ENCODE data around the gene GDF3.

Gene GDF3

DNA sequence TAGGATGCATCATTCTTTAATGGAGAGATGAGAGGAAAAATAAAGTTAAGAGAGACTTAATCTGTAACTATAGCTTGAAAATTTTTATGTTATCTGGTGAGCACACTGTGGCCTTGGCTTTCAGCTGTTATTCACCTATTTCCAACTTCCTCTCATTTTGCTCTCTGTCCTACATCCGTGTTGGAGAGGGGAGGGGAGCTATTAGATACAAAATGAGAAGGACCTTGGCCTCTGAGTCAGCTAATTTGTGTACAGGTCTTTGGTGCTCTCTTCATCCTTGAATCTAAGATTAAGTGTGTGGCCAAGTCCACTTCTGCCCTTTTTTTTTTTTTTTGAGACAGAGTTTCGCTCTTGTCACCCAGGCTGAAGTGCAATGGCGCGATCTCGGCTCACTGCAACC, 29.0 kb downstream of the GDF3 start:
- TF ChIP-seq, protein P1, sequence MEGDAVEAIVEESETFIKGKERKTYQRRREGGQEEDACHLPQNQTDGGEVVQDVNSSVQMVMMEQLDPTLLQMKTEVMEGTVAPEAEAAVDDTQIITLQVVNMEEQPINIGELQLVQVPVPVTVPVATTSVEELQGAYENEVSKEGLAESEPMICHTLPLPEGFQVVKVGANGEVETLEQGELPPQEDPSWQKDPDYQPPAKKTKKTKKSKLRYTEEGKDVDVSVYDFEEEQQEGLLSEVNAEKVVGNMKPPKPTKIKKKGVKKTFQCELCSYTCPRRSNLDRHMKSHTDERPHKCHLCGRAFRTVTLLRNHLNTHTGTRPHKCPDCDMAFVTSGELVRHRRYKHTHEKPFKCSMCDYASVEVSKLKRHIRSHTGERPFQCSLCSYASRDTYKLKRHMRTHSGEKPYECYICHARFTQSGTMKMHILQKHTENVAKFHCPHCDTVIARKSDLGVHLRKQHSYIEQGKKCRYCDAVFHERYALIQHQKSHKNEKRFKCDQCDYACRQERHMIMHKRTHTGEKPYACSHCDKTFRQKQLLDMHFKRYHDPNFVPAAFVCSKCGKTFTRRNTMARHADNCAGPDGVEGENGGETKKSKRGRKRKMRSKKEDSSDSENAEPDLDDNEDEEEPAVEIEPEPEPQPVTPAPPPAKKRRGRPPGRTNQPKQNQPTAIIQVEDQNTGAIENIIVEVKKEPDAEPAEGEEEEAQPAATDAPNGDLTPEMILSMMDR (IDR thresholded peaks at IDR 0.05): no peak
- TF ChIP-seq ZFX (IDR thresholded peaks at IDR 0.05; ENCODE audit: borderline replicate concordance): no peak
- H3K27ac ChIP-seq: no peak overlapping the region

- H3K27ac ChIP-seq: no peak overlapping the region
- TF ChIP-seq, protein P1 (IDR thresholded peaks at IDR 0.05): no peak
- no peak for TF ChIP-seq ZFX (IDR thresholded peaks at IDR 0.05; ENCODE audit: borderline replicate concordance)
These were observed 33.8 kb downstream of the GDF3 start for GRCh38 chr12:7661741-7662140.

DNA sequence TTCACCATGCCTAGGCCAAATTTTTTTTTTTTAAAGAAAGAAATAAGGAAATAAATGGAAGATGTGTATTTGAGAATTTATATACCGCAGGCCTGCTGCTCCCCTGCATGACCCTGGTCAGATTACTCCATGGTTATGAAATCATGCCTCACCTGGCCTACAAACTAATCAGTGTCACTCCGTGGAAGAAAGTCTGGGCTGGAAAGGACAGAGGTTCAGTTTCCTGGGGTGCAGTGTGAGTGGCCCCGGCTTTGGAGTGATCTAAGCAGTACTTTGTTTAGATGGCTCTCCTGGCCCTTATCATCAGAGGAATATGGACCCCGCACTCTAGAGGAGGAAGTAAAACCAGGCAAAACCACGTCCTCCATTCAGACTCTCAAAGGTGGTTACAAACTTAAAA, 39.5 kb downstream of the GDF3 start:
- H3K27ac ChIP-seq: no peak overlapping the region
- no peak for TF ChIP-seq ZFX (IDR thresholded peaks at IDR 0.05; ENCODE audit: borderline replicate concordance)
- TF ChIP-seq, protein P1 (IDR thresholded peaks at IDR 0.05): no peak

- no peak overlapping the region for H3K27ac ChIP-seq
- TF ChIP-seq, protein P1 (IDR thresholded peaks at IDR 0.05): no peak
- no peak for TF ChIP-seq ZFX (IDR thresholded peaks at IDR 0.05; ENCODE audit: borderline replicate concordance)
These were observed 45.5 kb downstream of the GDF3 start for GRCh38 chr12:7650091-7650490.

DNA sequence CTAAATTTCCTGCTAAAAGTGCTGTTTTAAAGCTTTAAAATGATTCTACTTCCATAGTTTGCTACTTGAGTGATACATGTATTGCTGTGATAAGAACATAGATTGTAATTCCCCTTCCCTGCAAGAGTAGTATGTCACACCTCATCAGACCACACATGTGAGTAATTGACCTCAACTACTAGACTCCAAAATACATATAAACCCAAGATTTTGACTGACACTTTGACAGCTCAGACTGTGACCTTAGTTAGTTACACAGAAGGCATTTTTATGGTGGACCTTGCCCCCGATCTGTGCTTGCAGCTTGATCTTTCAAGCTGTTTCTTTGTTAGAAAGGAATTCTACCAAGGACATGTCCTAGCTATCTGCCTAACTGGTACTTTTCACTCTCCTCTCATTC, 48.5 kb downstream of the GDF3 start:
- no peak for TF ChIP-seq ZFX (IDR thresholded peaks at IDR 0.05; ENCODE audit: borderline replicate concordance)
- TF ChIP-seq, protein P1 (IDR thresholded peaks at IDR 0.05): no peak
- no peak overlapping the region for H3K27ac ChIP-seq

GRCh38 chr12:7646178-7646475, 49.4 kb downstream of the GDF3 start:
- TF ChIP-seq, protein P1 (IDR thresholded peaks at IDR 0.05): no peak
- TF ChIP-seq ZFX (IDR thresholded peaks at IDR 0.05; ENCODE audit: borderline replicate concordance): no peak
- no peak overlapping the region for H3K27ac ChIP-seq

DNA sequence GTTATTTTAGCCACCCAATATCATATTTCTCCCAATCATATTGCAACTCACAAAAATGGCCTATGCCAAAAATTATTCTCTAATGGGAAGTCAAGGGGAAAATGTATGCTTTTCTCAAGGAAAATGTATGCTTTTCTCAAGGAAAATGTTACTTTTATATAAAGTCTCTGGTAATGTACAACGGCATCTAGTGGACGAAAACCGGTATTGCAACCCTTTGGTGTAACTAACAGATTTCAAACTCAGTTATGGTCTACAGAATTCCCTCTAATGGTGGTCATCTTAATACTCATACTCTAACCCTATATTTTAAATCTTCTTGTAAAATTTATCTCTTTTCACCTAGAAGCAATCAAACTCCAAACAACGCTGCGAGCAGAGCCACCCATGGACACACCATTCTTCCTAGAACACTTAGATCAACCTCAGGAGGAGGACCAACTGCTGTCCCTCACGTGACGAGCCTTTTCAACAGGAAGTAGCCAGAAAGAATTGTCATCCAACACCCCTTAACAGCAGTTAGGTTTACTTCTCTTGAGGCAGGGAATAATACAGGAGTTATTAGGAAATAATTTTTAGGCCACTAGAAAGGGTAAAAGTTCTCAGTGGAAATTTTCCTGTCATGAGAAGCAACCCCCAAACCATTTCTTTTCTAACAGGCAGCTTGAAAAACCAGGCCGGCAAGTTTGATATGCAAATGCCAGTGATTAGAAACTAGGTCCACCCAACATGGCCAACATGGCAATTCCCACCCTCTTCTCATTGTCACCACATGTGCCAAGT, 50.0 kb downstream of the GDF3 start:
- TF ChIP-seq, protein P1 (IDR thresholded peaks at IDR 0.05): peak; percentile 96
- no peak for TF ChIP-seq ZFX (IDR thresholded peaks at IDR 0.05; ENCODE audit: borderline replicate concordance)
- no peak overlapping the region for H3K27ac ChIP-seq

All from 22Rv1 (cell line).